Astrocyte (in vitro differentiated cells and primary cell): Measurements from ENCODE around the gene LRPAP1. TPM values are rescaled to one million over a fixed set of nuclear protein-coding genes. Genes with fewer than 3 reads are reported as not detected.
"Not testable (repeated sequence)": the region's sequence is repeated elsewhere in the genome, so short reads cannot be mapped to it uniquely, and the experiment has no call there.

Experiments
- DNase-seq: peaks from one replicate; pipeline ENCODE4 v3.0.0-alpha.2; 2010; ENCODE audit warnings: low read depth
- FAIRE-seq: peaks from 2 replicates; lab custom pipeline; 2011; peaks lifted over from hg19 to GRCh38; lab: Jason Lieb, UNC
- H2AFZ ChIP-seq: 2 replicates; pipeline ENCODE4 v1.6.0; 2012; ENCODE audit warnings: low read depth, low read length, inconsistent platforms
- H3K27ac ChIP-seq: 2 replicates; pipeline ENCODE4 v1.5.1; 2011; ENCODE audit warnings: low read depth, low read length, inconsistent platforms
- H3K27me3 ChIP-seq: 2 replicates; pipeline ENCODE4 v1.6.0; 2011; ENCODE audit warnings: low read length, inconsistent platforms; ENCODE audit not compliant: insufficient read depth
- H3K36me3 ChIP-seq: 2 replicates; pipeline ENCODE4 v1.5.1; 2011; ENCODE audit warnings: low read length, inconsistent platforms; ENCODE audit not compliant: insufficient read depth
- H3K4me1 ChIP-seq: 2 replicates; pipeline ENCODE4 v1.5.1; 2011; ENCODE audit warnings: low read length, inconsistent platforms; ENCODE audit not compliant: insufficient read depth
- H3K4me2 ChIP-seq: 2 replicates; pipeline ENCODE4 v1.6.0; 2012; ENCODE audit warnings: low read length, inconsistent platforms
- H3K4me3 ChIP-seq: 2 replicates; pipeline ENCODE4 v1.5.1; 2011; ENCODE audit warnings: low read depth, mild to moderate bottlenecking, low read length, inconsistent platforms; ENCODE audit not compliant: insufficient read depth
- H3K79me2 ChIP-seq: 2 replicates; pipeline ENCODE4 v1.6.0; 2012; ENCODE audit warnings: mild to moderate bottlenecking, low read length, inconsistent platforms; ENCODE audit not compliant: insufficient read depth
- H3K9ac ChIP-seq: 2 replicates; pipeline ENCODE4 v1.6.0; 2012; ENCODE audit warnings: mild to moderate bottlenecking, low read length, inconsistent platforms
- H3K9me3 ChIP-seq: 2 replicates; pipeline ENCODE4 v1.5.1; 2012; ENCODE audit warnings: low read depth, mild to moderate bottlenecking, low read length, inconsistent platforms; ENCODE audit not compliant: insufficient read depth
- H4K20me1 ChIP-seq: 2 replicates; pipeline ENCODE4 v1.6.0; 2012; ENCODE audit warnings: low read length, inconsistent platforms; ENCODE audit not compliant: insufficient read depth
- H3K27ac Mint-ChIP-seq: one replicate; pipeline ENCODE4 v1.8.0; 2021; ENCODE audit warnings: mild to moderate bottlenecking, mixed read lengths; ENCODE audit not compliant: unreplicated experiment
- H3K27me3 Mint-ChIP-seq: one replicate; pipeline ENCODE4 v1.8.0; 2021; ENCODE audit warnings: low read depth, mixed read lengths; ENCODE audit not compliant: unreplicated experiment
- H3K36me3 Mint-ChIP-seq: one replicate; pipeline ENCODE4 v1.8.0; 2021; ENCODE audit warnings: low read depth, mixed read lengths; ENCODE audit not compliant: unreplicated experiment
- H3K4me1 Mint-ChIP-seq: one replicate; pipeline ENCODE4 v1.8.0; 2021; ENCODE audit warnings: low read depth, mixed read lengths; ENCODE audit not compliant: unreplicated experiment
- H3K4me3 Mint-ChIP-seq: one replicate; pipeline ENCODE4 v1.8.0; 2021; ENCODE audit warnings: mild to moderate bottlenecking, moderate library complexity, mixed read lengths; ENCODE audit not compliant: unreplicated experiment
- H3K9me3 Mint-ChIP-seq: one replicate; pipeline ENCODE4 v1.8.0; 2021; ENCODE audit warnings: mild to moderate bottlenecking, mixed read lengths; ENCODE audit not compliant: unreplicated experiment
- EZH2 ChIP-seq: IDR thresholded peaks from 2 replicates; pipeline ENCODE4 v1.6.1; 2012; ENCODE audit warnings: mild to moderate bottlenecking, low read length, inconsistent platforms; ENCODE audit not compliant: insufficient read depth
- total RNA-seq: library from RNA; stranded (reverse); gene quantifications from 2 replicates; pipeline ENCODE4 v1.2.1, GENCODE V29; 2021
- TF ChIP-seq, protein P1 (sequence below): IDR thresholded peaks from 2 replicates; pipeline ENCODE4 v1.5.1; 2011; ENCODE audit warnings: low read depth, mild to moderate bottlenecking, inconsistent platforms, low read length, moderate library complexity; ENCODE audit not compliant: insufficient read depth

LRPAP1 gene
- total RNA-seq, 1 donor from 2014 or later = 191 TPM

DNA sequence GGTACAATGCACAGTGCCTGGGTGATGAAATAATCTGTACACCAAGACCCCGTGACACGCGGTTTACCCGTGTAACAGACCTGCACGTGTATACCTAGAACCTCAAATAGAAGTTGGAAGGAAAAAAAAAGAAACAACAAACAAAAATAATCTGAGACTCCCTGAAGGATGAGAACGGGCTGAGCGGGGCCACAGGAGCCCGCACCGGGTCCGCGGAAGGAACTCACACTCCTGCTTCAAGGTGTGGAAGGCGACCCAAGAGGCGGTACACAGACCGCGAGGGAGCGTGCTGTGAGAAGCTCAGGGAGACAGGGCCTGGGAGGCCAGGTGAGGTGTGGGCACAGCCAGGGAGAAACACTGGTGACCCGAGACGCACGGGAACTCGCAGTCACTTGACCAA lies 42.1 kb upstream of the LRPAP1 start:
- H3K36me3 Mint-ChIP-seq, FAIRE-seq: not testable (repeated sequence)

DNA sequence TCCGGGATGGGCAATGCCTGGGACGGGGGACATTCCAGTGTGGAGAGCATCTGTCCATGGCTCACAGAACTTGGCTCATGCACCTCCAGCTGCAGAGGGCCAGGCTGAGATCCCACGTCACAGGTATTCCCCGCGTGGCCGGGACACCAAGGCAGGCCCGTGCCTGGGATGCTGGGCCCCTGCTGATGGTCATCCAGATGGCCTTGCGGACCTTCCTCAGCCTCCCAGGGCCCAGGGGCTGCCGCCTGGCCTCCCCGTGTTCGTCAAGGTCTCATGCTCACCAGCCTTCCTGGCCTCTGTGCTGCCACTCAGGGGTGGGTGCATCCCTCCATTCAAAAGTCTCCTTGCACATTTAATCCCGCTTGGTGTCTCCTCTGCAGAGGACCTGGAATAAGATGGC lies 40.9 kb upstream of the LRPAP1 start:
- Histone ChIP-seq H3K4me2 (no peak overlapping the region), H3K9me3 (no peaks in the 10 kb centered on the region), H2AFZ (no peak overlapping the region), H3K36me3 (no peaks in the 10 kb centered on the region), H4K20me1 (no peaks in the 10 kb centered on the region), H3K27me3 (no peaks in the 10 kb centered on the region), H3K79me2 (no peaks in the 10 kb centered on the region), H3K4me3 (no peak overlapping the region), H3K4me1 (no peaks in the 10 kb centered on the region), H3K9ac (no peak overlapping the region), H3K27ac (no peak overlapping the region)
- Mint-ChIP-seq H3K4me3 (no peak overlapping the region), H3K9me3 (no peaks in the 10 kb centered on the region), H3K4me1 (no peaks in the 10 kb centered on the region), H3K27ac (no peak overlapping the region), H3K27me3 (peaks cover 45% of the 10 kb centered on the region), H3K36me3 (no peaks in the 10 kb centered on the region)
- TF ChIP-seq, protein P1, sequence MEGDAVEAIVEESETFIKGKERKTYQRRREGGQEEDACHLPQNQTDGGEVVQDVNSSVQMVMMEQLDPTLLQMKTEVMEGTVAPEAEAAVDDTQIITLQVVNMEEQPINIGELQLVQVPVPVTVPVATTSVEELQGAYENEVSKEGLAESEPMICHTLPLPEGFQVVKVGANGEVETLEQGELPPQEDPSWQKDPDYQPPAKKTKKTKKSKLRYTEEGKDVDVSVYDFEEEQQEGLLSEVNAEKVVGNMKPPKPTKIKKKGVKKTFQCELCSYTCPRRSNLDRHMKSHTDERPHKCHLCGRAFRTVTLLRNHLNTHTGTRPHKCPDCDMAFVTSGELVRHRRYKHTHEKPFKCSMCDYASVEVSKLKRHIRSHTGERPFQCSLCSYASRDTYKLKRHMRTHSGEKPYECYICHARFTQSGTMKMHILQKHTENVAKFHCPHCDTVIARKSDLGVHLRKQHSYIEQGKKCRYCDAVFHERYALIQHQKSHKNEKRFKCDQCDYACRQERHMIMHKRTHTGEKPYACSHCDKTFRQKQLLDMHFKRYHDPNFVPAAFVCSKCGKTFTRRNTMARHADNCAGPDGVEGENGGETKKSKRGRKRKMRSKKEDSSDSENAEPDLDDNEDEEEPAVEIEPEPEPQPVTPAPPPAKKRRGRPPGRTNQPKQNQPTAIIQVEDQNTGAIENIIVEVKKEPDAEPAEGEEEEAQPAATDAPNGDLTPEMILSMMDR = no peak
- TF ChIP-seq EZH2 = no peak
- DNase-seq = no peak
- no peak for FAIRE-seq

More for the DNA sequence above, 42.1 kb upstream of the LRPAP1 start:
- H3K9me3 Mint-ChIP-seq, H3K9me3 ChIP-seq, H3K4me1 Mint-ChIP-seq, H3K9ac ChIP-seq, H3K4me3 ChIP-seq, DNase-seq, H3K27ac ChIP-seq, H3K79me2 ChIP-seq, H3K4me2 ChIP-seq, H3K27me3 ChIP-seq, H3K27ac Mint-ChIP-seq, H3K4me3 Mint-ChIP-seq, H4K20me1 ChIP-seq, H3K36me3 ChIP-seq, H2AFZ ChIP-seq, H3K4me1 ChIP-seq: not testable (repeated sequence)
- H3K27me3 Mint-ChIP-seq = peaks cover 54% of the 10 kb centered on the region

DNA sequence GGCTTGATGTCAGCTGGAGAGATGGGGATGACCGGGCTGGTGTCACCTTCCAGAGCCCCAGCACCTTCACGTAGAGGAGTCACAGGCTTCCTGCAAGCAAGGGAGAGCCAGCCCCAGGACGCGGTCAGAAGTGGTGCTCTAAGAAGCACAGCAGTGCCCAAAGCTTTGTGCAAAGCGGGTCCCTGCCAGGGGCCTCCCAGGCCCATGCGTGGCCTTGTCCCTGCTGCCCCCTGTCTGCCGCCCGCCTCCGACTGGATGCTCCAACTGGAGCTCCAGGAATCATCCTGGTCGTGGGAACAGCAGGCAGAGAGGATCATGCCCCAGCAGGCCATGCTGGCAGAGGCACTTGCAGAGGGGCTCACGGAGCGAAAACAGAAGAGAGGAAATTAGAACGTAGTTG lies 40.1 kb upstream of the LRPAP1 start:
- Mint-ChIP-seq H3K9me3 (no peaks in the 10 kb centered on the region), H3K4me3 (no peak overlapping the region), H3K4me1 (no peaks in the 10 kb centered on the region), H3K36me3 (no peaks in the 10 kb centered on the region), H3K27ac (no peak overlapping the region), H3K27me3 (peaks cover 39% of the 10 kb centered on the region)
- Histone ChIP-seq H4K20me1 (no peaks in the 10 kb centered on the region), H3K27ac (no peak overlapping the region), H3K9ac (no peak overlapping the region), H3K4me1 (no peaks in the 10 kb centered on the region), H3K4me2 (no peak overlapping the region), H3K79me2 (no peaks in the 10 kb centered on the region), H2AFZ (no peak overlapping the region), H3K27me3 (no peaks in the 10 kb centered on the region), H3K9me3 (no peaks in the 10 kb centered on the region), H3K4me3 (no peak overlapping the region), H3K36me3 (no peaks in the 10 kb centered on the region)
- TF ChIP-seq, protein P1 = no peak
- no peak for TF ChIP-seq EZH2
- DNase-seq (no peak), FAIRE-seq (no peak)
